ENCODE data around the gene PAM16.
A peak's percentile ranks its signal among the peaks of the same experiment; 100 is the strongest.

PAM16 gene

GRCh38 chr16:4383591-4384444, 32.7 kb upstream of the PAM16 start:
- no peak for DNase-seq (ENCODE audit: low read depth)

- no peak for DNase-seq (ENCODE audit: low read depth)
These were observed 31.8 kb upstream of the PAM16 start for GRCh38 chr16:4382795-4383357.

GRCh38 chr16:4381935-4382794, 31.0 kb upstream of the PAM16 start:
- no peak for DNase-seq (ENCODE audit: low read depth)

GRCh38 chr16:4381072-4381934, 30.2 kb upstream of the PAM16 start:
- no peak for DNase-seq (ENCODE audit: low read depth)

GRCh38 chr16:4380119-4381063, 29.3 kb upstream of the PAM16 start:
- no peak for DNase-seq (ENCODE audit: low read depth)

- no peak for DNase-seq (ENCODE audit: low read depth)
These were observed 28.0 kb upstream of the PAM16 start for GRCh38 chr16:4378999-4379690.

- DNase-seq (ENCODE audit: low read depth) = no peak
These were observed 27.1 kb upstream of the PAM16 start for GRCh38 chr16:4378161-4378666.

- DNase-seq (ENCODE audit: low read depth) = no peak
These were observed 26.5 kb upstream of the PAM16 start for GRCh38 chr16:4377573-4378154.

- DNase-seq (ENCODE audit: low read depth) = no peak
These were observed 25.9 kb upstream of the PAM16 start for GRCh38 chr16:4376893-4377572.

- DNase-seq (ENCODE audit: low read depth) = peak; percentile 72
These were observed 25.2 kb upstream of the PAM16 start for GRCh38 chr16:4376126-4376892.

GRCh38 chr16:4375717-4376116, 24.6 kb upstream of the PAM16 start:
- DNase-seq (ENCODE audit: low read depth) = peak; percentile 64

GRCh38 chr16:4373909-4374742, 23.0 kb upstream of the PAM16 start:
- DNase-seq (ENCODE audit: low read depth) = peak; percentile 98

GRCh38 chr16:4373356-4373908, 22.3 kb upstream of the PAM16 start:
- peak; percentile 35 for DNase-seq (ENCODE audit: low read depth)

- DNase-seq (ENCODE audit: low read depth) = peak; percentile 79
These were observed 21.6 kb upstream of the PAM16 start for GRCh38 chr16:4372578-4373355.

GRCh38 chr16:4372001-4372577, 21.0 kb upstream of the PAM16 start:
- DNase-seq (ENCODE audit: low read depth) = no peak

Measured in amniotic epithelial cell (primary cell).